Suprapubic skin (tissue), 3 donors: ENCODE data around the gene AK1.

Source experiments
- POLR2A ChIP-seq, 2 donors: fragments of 450-650 bp; IDR thresholded peaks; one replicate each; pipeline ENCODE4 v1.6.1; 2017; ENCODE audit warnings: antibody characterized with exemption in 2 of 2, mild to moderate bottlenecking in 2 of 2, moderate library complexity in 2 of 2
- TF ChIP-seq, protein P1 (sequence below), 2 donors: fragments of 200-600 bp in 1 of 2; fragments of 450-650 bp in 1 of 2; sonication (generic) in 1 of 2; IDR thresholded peaks; one replicate each; pipeline ENCODE4 v1.5.1; 2016 to 2019; ENCODE audit warnings: antibody characterized with exemption in 2 of 2, mild to moderate bottlenecking in 1 of 2, moderate library complexity in 1 of 2

DNA sequence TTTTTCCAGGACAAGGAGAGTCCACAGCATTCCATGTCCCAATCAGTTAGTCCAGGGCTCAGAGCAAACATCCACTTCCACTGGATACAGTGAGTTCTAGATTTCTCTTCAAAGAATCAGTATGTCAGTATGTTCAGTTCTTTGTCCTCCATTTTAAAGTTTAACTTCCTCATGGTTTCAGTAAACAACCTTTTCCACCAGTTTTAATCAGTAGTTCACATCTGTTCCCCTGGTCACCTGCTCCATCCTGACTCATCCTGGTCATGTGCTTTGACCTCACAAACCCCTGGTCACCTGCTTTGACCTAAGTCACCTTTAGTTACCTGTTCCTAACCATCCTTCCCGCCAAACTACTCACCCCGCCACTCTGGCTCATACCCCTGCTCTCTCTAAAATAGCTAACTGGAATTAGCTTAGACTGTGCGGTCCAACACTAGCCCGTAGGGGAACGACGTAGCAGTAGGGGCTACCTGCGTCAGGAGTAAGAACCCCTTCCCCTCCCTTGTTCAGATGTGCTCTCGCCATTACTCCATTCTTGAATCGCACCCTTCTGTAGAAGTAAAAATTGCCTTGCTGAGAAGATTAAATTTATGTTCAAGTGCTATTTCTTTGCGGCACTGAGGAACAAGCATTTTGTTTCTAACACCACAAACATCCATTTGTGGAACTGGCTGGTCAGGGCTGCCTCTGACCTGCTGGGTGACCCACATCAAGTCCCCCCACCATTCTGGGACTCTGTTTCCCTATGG is 28.5 kb downstream of the AK1 start:
- TF ChIP-seq POLR2A (IDR thresholded peaks at IDR 0.05) = no peak
- TF ChIP-seq, protein P1, sequence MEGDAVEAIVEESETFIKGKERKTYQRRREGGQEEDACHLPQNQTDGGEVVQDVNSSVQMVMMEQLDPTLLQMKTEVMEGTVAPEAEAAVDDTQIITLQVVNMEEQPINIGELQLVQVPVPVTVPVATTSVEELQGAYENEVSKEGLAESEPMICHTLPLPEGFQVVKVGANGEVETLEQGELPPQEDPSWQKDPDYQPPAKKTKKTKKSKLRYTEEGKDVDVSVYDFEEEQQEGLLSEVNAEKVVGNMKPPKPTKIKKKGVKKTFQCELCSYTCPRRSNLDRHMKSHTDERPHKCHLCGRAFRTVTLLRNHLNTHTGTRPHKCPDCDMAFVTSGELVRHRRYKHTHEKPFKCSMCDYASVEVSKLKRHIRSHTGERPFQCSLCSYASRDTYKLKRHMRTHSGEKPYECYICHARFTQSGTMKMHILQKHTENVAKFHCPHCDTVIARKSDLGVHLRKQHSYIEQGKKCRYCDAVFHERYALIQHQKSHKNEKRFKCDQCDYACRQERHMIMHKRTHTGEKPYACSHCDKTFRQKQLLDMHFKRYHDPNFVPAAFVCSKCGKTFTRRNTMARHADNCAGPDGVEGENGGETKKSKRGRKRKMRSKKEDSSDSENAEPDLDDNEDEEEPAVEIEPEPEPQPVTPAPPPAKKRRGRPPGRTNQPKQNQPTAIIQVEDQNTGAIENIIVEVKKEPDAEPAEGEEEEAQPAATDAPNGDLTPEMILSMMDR (IDR thresholded peaks at IDR 0.05) = no peak
